SK-N-SH (cell line): ENCODE measurements around the gene CCSER1. TPM values are rescaled to one million over a fixed set of nuclear protein-coding genes. Genes with fewer than 3 reads are reported as not detected.

ENCODE experiments used
- CTCF ChIA-PET: fragments of 300-600, 350-600 bp; formaldehyde crosslinking; extraction: SDS; loops from one replicate; lab custom pipeline; 2021; lab: Yijun Ruan, JAX
- POLR2A ChIA-PET: fragments of 350-600 bp; sonication (Branson Sonifier 250); formaldehyde crosslinking; extraction: SDS; loops from one replicate; lab custom pipeline; 2020; ENCODE audit warnings: antibody characterized with exemption, inconsistent platforms; lab: Yijun Ruan, JAX
- DNase-seq: peaks from one replicate; pipeline ENCODE4 v3.0.0; 2012
- H2AFZ ChIP-seq: fragments of 200-600 bp; sonication (generic); 2 replicates; pipeline ENCODE4 v1.8.1; 2016; ENCODE audit warnings: antibody characterized with exemption, mild to moderate bottlenecking, low read depth
- H3F3A ChIP-seq: fragments of 200-600 bp; sonication (generic); replicated peaks from 2 replicates; pipeline ENCODE3; 2016; ENCODE audit warnings: antibody characterized with exemption, mild to moderate bottlenecking; ENCODE audit not compliant: insufficient read depth
- H3K27ac ChIP-seq, 2 experiments: fragments of 200-500 bp in 1 of 2; fragments of 200-600 bp in 1 of 2; sonication (Bioruptor generic) in 1 of 2; sonication (generic), shearing (Covaris generic) in 1 of 2; 2 replicates each; pipeline versions ENCODE4 v1.5.1 to v1.6.1; 2014 to 2016; ENCODE audit warnings: low read depth in 2 of 2, inconsistent platforms in 1 of 2, low read length in 1 of 2, mild to moderate bottlenecking in 1 of 2, mixed read lengths in 1 of 2
- H3K27me3 ChIP-seq: fragments of 200-600 bp; sonication (generic), shearing (Covaris generic); 2 replicates; pipeline ENCODE4 v1.6.1; 2016; ENCODE audit warnings: mixed run types; ENCODE audit not compliant: insufficient read depth
- H3K36me3 ChIP-seq, 2 experiments: fragments of 200-500 bp in 1 of 2; fragments of 200-600 bp in 1 of 2; sonication (Bioruptor generic) in 1 of 2; sonication (generic) in 1 of 2; replicated peaks in 1 of 2; 2 replicates each; pipeline versions ENCODE3 to v1.5.1; 2014 to 2016; ENCODE audit warnings: low read length in 1 of 2, mild to moderate bottlenecking in 1 of 2; ENCODE audit not compliant: insufficient read depth in 2 of 2, control insufficient read depth in 1 of 2
- H3K4me1 ChIP-seq, 2 experiments: fragments of 200-500 bp in 1 of 2; fragments of 200-600 bp in 1 of 2; sonication (Bioruptor generic) in 1 of 2; sonication (generic), shearing (Covaris generic) in 1 of 2; 2 replicates each; pipeline versions ENCODE4 v1.5.1 to v1.6.1; 2014 to 2016; ENCODE audit warnings: low read depth in 1 of 2, low read length in 1 of 2, mixed run types in 1 of 2; ENCODE audit not compliant: insufficient read depth in 2 of 2, control insufficient read depth in 1 of 2
- H3K4me2 ChIP-seq: fragments of 200-600 bp; sonication (generic), shearing (Covaris generic); 2 replicates; pipeline ENCODE4 v1.6.1; 2017; ENCODE audit warnings: mixed run types
- H3K4me3 ChIP-seq, 2 experiments: fragments of 200-500 bp in 1 of 2; fragments of 200-600 bp in 1 of 2; sonication (Bioruptor generic) in 1 of 2; sonication (generic), shearing (Covaris generic) in 1 of 2; 2 replicates each; pipeline versions ENCODE4 v1.5.1 to v1.8.1; 2014 to 2016; ENCODE audit warnings: low read depth in 2 of 2, inconsistent platforms in 1 of 2, low read length in 1 of 2, mild to moderate bottlenecking in 1 of 2, mixed read lengths in 1 of 2, moderate library complexity in 1 of 2
- H3K79me2 ChIP-seq: fragments of 200-600 bp; sonication (generic); 2 replicates; pipeline ENCODE4 v1.8.1; 2017; ENCODE audit warnings: mild to moderate bottlenecking; ENCODE audit not compliant: insufficient read depth
- H3K9ac ChIP-seq: fragments of 200-600 bp; sonication (generic); 2 replicates; pipeline ENCODE4 v1.6.1; 2017; ENCODE audit warnings: mixed run types
- H3K9me2 ChIP-seq: fragments of 200-600 bp; sonication (generic); 2 replicates; pipeline ENCODE4 v1.6.1; 2017; ENCODE audit warnings: mixed run types
- H3K9me3 ChIP-seq: fragments of 200-600 bp; sonication (generic); 2 replicates; pipeline ENCODE4 v1.6.1; 2017; ENCODE audit warnings: mixed run types, mild to moderate bottlenecking, moderate library complexity
- H4K20me1 ChIP-seq: fragments of 200-600 bp; sonication (generic); 2 replicates; pipeline ENCODE4 v1.6.1; 2017; ENCODE audit warnings: mild to moderate bottlenecking, mixed run types; ENCODE audit not compliant: insufficient read depth
- ELF1 ChIP-seq: IDR thresholded peaks from 2 replicates; pipeline ENCODE4 v1.4.0; 2012
- EZH2phosphoT487 ChIP-seq: fragments of 200-600 bp; sonication (generic); IDR thresholded peaks from 2 replicates; pipeline ENCODE4 v1.6.1; 2017; ENCODE audit warnings: low read depth, mixed run types, mild to moderate bottlenecking, antibody characterized with exemption, moderate library complexity, borderline replicate concordance
- MEF2A ChIP-seq: IDR thresholded peaks from 2 replicates; pipeline ENCODE4 v1.4.0; 2012; ENCODE audit warnings: low read depth, borderline replicate concordance
- RAD21 ChIP-seq: IDR thresholded peaks from 2 replicates; pipeline ENCODE4 v1.6.1; 2012; ENCODE audit warnings: mild to moderate bottlenecking, low read length
- RCOR1 ChIP-seq: fragments of 150-350 bp; IDR thresholded peaks from 2 replicates; pipeline ENCODE4 v1.6.1; 2017; ENCODE audit warnings: antibody characterized with exemption, low read length
- RFX5 ChIP-seq: IDR thresholded peaks from 2 replicates; pipeline ENCODE4 v1.6.1; 2012; ENCODE audit warnings: mild to moderate bottlenecking, improper control_type of control experiment, low read length
- SIN3A ChIP-seq: IDR thresholded peaks from 2 replicates; pipeline ENCODE4 v1.6.1; 2012; ENCODE audit warnings: low read depth, mild to moderate bottlenecking, low read length, moderate library complexity, borderline replicate concordance
- TEAD4 ChIP-seq: IDR thresholded peaks from 2 replicates; pipeline ENCODE4 v1.4.0; 2012; ENCODE audit warnings: mild to moderate bottlenecking, borderline replicate concordance; ENCODE audit not compliant: insufficient read depth
- YY1 ChIP-seq: IDR thresholded peaks from 2 replicates; pipeline ENCODE4 v1.4.0; 2012; ENCODE audit warnings: low read depth, mild to moderate bottlenecking
- WGBS: methylation state at CpG from one replicate; pipeline ENCODE4 v1.1.6; 2017; ENCODE audit warnings: low lambda C conversion rate; 5-methylcytosine and 5-hydroxymethylcytosine counted together
- polyA plus RNA-seq, 3 experiments: library from polyadenylated mRNA; depleted of rRNA; stranded (reverse); fragments of >200 nt; gene quantifications; 2 replicates each; pipeline ENCODE4 v1.2.3, GENCODE V29; 2012
- TF ChIP-seq, protein P1 (sequence below): IDR thresholded peaks from 2 replicates; pipeline ENCODE4 v1.4.0; 2012; ENCODE audit warnings: low read depth, borderline replicate concordance
- TF ChIP-seq, protein P2 (sequence below): IDR thresholded peaks from 2 replicates; pipeline ENCODE4 v1.6.1; 2012; ENCODE audit warnings: mild to moderate bottlenecking, low read depth, low read length, moderate library complexity
- TF ChIP-seq, protein P3 (sequence below): fragments of 150-350 bp; IDR thresholded peaks from 2 replicates; pipeline ENCODE4 v1.6.1; 2016; ENCODE audit warnings: mild to moderate bottlenecking, low read depth, low read length
- TF ChIP-seq, protein P4 (sequence below): fragments of 200-600 bp; sonication (generic); IDR thresholded peaks from 2 replicates; pipeline ENCODE4 v1.6.1; 2017; ENCODE audit warnings: antibody characterized with exemption, mild to moderate bottlenecking, moderate library complexity

CCSER1 gene
- polyA plus RNA-seq, 1 of the 3 experiments (the other 2 are of a cell fraction): 0.05 TPM

DNA sequence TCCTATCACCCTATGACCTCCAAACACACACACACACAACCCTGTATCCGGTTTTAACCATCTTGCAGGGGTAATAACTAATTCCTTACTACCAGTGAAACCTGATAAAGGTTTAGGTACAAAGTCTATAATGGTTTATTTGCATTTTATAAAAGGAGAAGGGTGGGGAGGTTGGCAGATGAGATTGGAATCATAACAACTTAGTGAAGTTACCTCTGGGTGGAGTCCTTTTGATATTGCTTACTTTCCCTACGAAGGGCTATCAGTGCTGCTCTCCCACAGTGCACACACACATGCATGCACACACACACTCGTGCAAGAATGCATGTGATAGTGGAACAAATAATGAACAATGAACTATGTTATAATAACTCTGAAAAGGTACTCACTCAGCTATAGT is 56.1 kb downstream of the CCSER1 start:
- no peaks in the 10 kb centered on the region for H4K20me1 ChIP-seq
- no peaks in the 10 kb centered on the region for H3K79me2 ChIP-seq
- no peak for TF ChIP-seq RCOR1
- TF ChIP-seq, protein P1, sequence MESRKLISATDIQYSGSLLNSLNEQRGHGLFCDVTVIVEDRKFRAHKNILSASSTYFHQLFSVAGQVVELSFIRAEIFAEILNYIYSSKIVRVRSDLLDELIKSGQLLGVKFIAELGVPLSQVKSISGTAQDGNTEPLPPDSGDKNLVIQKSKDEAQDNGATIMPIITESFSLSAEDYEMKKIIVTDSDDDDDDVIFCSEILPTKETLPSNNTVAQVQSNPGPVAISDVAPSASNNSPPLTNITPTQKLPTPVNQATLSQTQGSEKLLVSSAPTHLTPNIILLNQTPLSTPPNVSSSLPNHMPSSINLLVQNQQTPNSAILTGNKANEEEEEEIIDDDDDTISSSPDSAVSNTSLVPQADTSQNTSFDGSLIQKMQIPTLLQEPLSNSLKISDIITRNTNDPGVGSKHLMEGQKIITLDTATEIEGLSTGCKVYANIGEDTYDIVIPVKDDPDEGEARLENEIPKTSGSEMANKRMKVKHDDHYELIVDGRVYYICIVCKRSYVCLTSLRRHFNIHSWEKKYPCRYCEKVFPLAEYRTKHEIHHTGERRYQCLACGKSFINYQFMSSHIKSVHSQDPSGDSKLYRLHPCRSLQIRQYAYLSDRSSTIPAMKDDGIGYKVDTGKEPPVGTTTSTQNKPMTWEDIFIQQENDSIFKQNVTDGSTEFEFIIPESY: no peak
- no peak for TF ChIP-seq ELF1
- no peak for TF ChIP-seq SIN3A
- TF ChIP-seq, protein P2, sequence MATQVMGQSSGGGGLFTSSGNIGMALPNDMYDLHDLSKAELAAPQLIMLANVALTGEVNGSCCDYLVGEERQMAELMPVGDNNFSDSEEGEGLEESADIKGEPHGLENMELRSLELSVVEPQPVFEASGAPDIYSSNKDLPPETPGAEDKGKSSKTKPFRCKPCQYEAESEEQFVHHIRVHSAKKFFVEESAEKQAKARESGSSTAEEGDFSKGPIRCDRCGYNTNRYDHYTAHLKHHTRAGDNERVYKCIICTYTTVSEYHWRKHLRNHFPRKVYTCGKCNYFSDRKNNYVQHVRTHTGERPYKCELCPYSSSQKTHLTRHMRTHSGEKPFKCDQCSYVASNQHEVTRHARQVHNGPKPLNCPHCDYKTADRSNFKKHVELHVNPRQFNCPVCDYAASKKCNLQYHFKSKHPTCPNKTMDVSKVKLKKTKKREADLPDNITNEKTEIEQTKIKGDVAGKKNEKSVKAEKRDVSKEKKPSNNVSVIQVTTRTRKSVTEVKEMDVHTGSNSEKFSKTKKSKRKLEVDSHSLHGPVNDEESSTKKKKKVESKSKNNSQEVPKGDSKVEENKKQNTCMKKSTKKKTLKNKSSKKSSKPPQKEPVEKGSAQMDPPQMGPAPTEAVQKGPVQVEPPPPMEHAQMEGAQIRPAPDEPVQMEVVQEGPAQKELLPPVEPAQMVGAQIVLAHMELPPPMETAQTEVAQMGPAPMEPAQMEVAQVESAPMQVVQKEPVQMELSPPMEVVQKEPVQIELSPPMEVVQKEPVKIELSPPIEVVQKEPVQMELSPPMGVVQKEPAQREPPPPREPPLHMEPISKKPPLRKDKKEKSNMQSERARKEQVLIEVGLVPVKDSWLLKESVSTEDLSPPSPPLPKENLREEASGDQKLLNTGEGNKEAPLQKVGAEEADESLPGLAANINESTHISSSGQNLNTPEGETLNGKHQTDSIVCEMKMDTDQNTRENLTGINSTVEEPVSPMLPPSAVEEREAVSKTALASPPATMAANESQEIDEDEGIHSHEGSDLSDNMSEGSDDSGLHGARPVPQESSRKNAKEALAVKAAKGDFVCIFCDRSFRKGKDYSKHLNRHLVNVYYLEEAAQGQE: no peak
- TF ChIP-seq YY1: no peak
- TF ChIP-seq, protein P3, sequence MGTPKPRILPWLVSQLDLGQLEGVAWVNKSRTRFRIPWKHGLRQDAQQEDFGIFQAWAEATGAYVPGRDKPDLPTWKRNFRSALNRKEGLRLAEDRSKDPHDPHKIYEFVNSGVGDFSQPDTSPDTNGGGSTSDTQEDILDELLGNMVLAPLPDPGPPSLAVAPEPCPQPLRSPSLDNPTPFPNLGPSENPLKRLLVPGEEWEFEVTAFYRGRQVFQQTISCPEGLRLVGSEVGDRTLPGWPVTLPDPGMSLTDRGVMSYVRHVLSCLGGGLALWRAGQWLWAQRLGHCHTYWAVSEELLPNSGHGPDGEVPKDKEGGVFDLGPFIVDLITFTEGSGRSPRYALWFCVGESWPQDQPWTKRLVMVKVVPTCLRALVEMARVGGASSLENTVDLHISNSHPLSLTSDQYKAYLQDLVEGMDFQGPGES: no peak
- TF ChIP-seq TEAD4: no peak
- TF ChIP-seq, protein P4, sequence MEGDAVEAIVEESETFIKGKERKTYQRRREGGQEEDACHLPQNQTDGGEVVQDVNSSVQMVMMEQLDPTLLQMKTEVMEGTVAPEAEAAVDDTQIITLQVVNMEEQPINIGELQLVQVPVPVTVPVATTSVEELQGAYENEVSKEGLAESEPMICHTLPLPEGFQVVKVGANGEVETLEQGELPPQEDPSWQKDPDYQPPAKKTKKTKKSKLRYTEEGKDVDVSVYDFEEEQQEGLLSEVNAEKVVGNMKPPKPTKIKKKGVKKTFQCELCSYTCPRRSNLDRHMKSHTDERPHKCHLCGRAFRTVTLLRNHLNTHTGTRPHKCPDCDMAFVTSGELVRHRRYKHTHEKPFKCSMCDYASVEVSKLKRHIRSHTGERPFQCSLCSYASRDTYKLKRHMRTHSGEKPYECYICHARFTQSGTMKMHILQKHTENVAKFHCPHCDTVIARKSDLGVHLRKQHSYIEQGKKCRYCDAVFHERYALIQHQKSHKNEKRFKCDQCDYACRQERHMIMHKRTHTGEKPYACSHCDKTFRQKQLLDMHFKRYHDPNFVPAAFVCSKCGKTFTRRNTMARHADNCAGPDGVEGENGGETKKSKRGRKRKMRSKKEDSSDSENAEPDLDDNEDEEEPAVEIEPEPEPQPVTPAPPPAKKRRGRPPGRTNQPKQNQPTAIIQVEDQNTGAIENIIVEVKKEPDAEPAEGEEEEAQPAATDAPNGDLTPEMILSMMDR: no peak
- no peak for TF ChIP-seq EZH2phosphoT487
- TF ChIP-seq RFX5: no peak
- TF ChIP-seq MEF2A: no peak
- no peak for TF ChIP-seq RAD21
- no peak overlapping the region for H3K9ac ChIP-seq
- no peaks in the 10 kb centered on the region for H3K9me3 ChIP-seq
- H3K4me1 ChIP-seq: peaks cover 0 to 2% of the 10 kb centered on the region in 2 experiments; a peak in 1 of 4 replicates
- H3K4me3 ChIP-seq: no peak overlapping the region
- no peak overlapping the region for H3K4me2 ChIP-seq
- H3K9me2 ChIP-seq: no peaks in the 10 kb centered on the region
- no peaks in the 10 kb centered on the region for H3F3A ChIP-seq
- DNase-seq: no peak
- no peak overlapping the region for H2AFZ ChIP-seq
- H3K36me3 ChIP-seq: no peaks in the 10 kb centered on the region
- H3K27me3 ChIP-seq: no peaks in the 10 kb centered on the region
- no peak overlapping the region for H3K27ac ChIP-seq
- POLR2A ChIA-PET: no interaction called here
- CTCF ChIA-PET: interaction anchor here (0.6 kb wide), 1 partner anchor 10 kb away, joined by 3 read pairs; no protein-coding TSS in a partner anchor
- WGBS: 21% methylated on average over 3 of the region's 3 CpGs
